ENCODE measurements around the gene SLC6A5. TPM values are rescaled to one million over a fixed set of nuclear protein-coding genes. Genes with fewer than 3 reads are reported as not detected.

Gene SLC6A5
- total RNA-seq, 6 donors from 2014 or later = not detected

DNA sequence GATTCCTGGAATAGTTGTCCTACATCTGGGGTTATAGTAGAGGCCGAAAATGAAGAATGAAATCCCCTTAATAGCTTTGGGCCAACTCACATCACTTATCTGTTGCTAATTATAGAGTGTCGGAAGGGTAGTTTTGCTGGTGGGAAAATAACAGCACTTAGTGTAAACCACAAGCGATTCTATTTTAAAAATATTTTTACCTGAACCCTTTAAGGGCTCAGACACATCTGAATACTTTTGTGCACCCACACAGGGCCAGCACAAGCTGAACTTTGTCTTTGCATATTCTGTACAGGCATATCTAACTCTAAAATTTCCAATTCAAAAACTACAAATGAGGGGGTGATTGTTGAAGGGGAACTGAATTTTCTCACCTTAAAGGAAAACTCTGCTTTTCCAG, 27.6 kb downstream of the SLC6A5 start:
- no peaks in the 10 kb centered on the region for H3K27me3 ChIP-seq
- TF ChIP-seq EP300 (IDR thresholded peaks at IDR 0.05) (no peak), POLR2A (IDR thresholded peaks at IDR 0.05) (no peak), POLR2AphosphoS5 (IDR thresholded peaks at IDR 0.05) (no peak)
- TF ChIP-seq, protein P1, sequence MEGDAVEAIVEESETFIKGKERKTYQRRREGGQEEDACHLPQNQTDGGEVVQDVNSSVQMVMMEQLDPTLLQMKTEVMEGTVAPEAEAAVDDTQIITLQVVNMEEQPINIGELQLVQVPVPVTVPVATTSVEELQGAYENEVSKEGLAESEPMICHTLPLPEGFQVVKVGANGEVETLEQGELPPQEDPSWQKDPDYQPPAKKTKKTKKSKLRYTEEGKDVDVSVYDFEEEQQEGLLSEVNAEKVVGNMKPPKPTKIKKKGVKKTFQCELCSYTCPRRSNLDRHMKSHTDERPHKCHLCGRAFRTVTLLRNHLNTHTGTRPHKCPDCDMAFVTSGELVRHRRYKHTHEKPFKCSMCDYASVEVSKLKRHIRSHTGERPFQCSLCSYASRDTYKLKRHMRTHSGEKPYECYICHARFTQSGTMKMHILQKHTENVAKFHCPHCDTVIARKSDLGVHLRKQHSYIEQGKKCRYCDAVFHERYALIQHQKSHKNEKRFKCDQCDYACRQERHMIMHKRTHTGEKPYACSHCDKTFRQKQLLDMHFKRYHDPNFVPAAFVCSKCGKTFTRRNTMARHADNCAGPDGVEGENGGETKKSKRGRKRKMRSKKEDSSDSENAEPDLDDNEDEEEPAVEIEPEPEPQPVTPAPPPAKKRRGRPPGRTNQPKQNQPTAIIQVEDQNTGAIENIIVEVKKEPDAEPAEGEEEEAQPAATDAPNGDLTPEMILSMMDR (IDR thresholded peaks at IDR 0.05) = no peak
- no peaks in the 10 kb centered on the region for H3K4me1 ChIP-seq
- 68 to 75% methylated on average over 3 of the region's 3 CpGs for WGBS, 2 donors
- no peak overlapping the region for H3K27ac ChIP-seq
- ATAC-seq (ENCODE audit: low FRiP score in 2 of 2) = no peak
- no peak overlapping the region for H3K4me3 ChIP-seq
- no peaks in the 10 kb centered on the region for H3K36me3 ChIP-seq
- no peak for DNase-seq
- H3K9me3 ChIP-seq = peaks cover 0 to 3% (median 0%) of the 10 kb centered on the region in 4 donors

DNA sequence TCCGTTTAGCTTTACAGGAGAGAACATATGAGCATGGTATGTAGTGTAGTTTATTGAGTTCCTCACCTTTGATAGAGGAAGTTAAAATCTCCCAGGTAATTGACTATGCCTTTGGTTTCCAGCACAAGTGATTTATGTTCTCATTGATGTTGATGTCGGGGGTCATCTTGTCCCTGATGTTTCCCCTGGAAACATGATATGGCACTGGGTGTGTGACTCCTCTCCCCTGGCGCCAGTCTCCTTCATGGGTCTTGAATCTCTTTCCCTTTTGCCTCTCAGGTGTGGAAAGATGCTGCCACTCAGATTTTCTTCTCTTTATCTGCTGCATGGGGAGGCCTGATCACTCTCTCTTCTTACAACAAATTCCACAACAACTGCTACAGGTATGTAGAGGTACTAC, 28.3 kb downstream of the SLC6A5 start:
- Histone ChIP-seq H3K4me3 (no peak overlapping the region), H3K27ac (no peak overlapping the region), H3K27me3 (no peaks in the 10 kb centered on the region), H3K9me3 (peaks cover 0 to 3% (median 0%) of the 10 kb centered on the region in 4 donors), H3K4me1 (no peaks in the 10 kb centered on the region), H3K36me3 (no peaks in the 10 kb centered on the region)
- no peak for DNase-seq
- 54 to 62% methylated on average over 3 of the region's 3 CpGs for WGBS, 2 donors
- no peak for ATAC-seq (ENCODE audit: low FRiP score in 2 of 2)
- TF ChIP-seq POLR2A (IDR thresholded peaks at IDR 0.05) = no peak

DNA sequence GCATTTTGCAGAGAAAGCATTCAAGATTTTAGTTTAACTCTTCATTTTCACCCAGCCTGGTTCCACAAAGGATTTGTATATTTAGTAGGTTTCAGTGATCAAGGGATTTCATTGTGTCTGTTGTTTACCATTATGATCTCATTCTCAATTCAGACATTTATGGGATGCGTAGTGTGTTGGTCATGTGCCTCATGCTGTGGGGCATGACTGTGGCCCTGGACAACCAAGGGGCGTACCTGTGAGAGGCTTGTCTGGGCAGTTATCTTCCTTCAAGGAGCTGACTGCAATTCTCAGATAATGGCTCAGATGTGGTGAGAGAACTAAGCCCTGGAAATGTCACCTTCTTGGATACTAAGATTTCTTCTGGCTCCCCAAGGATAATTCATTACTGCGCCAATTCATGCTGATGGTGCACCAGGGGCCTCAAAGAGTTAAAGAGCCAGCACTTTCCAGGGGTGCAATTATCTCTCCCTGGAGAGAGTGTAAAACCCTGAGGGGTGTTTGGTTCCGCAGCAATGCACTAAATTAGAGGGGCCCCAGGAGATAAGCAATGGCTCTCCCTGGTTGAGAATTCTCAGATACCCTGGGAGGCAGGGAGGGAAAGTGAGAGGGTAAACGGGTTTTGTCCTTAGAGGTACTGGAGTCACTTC, 32.2 kb downstream of the SLC6A5 start:
- no peak for DNase-seq
- Histone ChIP-seq H3K9me3 (peaks cover 0 to 3% (median 0%) of the 10 kb centered on the region in 4 donors), H3K36me3 (no peaks in the 10 kb centered on the region), H3K4me1 (no peaks in the 10 kb centered on the region), H3K4me3 (no peak overlapping the region), H3K27ac (no peak overlapping the region), H3K27me3 (no peaks in the 10 kb centered on the region)
- TF ChIP-seq EP300 (IDR thresholded peaks at IDR 0.05) (no peak), POLR2AphosphoS5 (IDR thresholded peaks at IDR 0.05) (no peak), POLR2A (IDR thresholded peaks at IDR 0.05) (no peak)
- TF ChIP-seq, protein P1 (IDR thresholded peaks at IDR 0.05) = no peak
- ATAC-seq (ENCODE audit: low FRiP score in 2 of 2) = no peak
- WGBS, 2 donors = 67 to 73% methylated on average over 5 of the region's 5 CpGs

DNA sequence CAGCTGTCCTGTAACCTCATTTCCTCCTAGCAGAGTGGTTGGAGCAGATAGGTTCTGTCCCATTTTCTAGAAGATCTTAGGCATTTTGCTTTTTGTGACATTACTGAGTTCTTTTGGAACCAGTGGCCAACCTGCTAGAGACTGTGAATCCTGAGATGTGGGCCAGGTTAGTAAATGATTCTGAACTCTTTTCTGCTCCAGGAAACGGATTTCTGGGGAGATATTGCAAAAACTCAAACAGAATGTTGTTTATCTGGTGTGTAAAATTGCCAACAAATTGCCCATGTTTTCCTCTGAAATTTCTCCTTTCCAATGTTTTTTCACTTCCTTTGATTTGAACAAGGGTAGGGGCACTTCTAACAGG, 32.7 kb downstream of the SLC6A5 start:
- DNase-seq (no peak), ATAC-seq (ENCODE audit: low FRiP score in 2 of 2) (no peak)
- TF ChIP-seq, protein P1 (IDR thresholded peaks at IDR 0.05) = no peak
- TF ChIP-seq POLR2AphosphoS5 (IDR thresholded peaks at IDR 0.05) (no peak), EP300 (IDR thresholded peaks at IDR 0.05) (no peak), POLR2A (IDR thresholded peaks at IDR 0.05) (no peak)
- Histone ChIP-seq H3K27ac (no peak overlapping the region), H3K4me3 (no peak overlapping the region), H3K9me3 (peaks cover 0 to 3% (median 0%) of the 10 kb centered on the region in 4 donors), H3K36me3 (no peaks in the 10 kb centered on the region), H3K4me1 (no peaks in the 10 kb centered on the region), H3K27me3 (no peaks in the 10 kb centered on the region)
- 37 to 44% methylated on average over 1 of the region's 1 CpG for WGBS, 2 donors

DNA sequence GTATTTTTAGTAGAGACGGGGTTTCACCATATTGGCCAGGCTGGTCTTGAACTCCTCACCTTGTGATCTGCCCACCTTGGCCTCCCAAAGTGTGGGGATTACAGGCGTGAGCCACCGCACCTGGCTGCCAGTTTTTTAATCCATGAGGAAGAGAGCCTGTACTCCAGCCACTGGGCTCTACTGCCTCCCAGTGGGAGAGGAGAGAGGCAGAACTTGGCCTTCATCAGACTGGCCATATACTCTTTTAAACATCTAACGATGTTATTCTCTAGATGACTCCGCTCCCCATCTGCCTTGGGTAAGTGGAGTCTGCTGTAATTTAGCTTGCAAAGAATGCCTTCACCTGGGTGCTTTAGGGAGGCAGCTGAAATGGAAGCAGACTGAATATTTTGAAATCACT, 34.6 kb downstream of the SLC6A5 start:
- Histone ChIP-seq H3K36me3 (no peaks in the 10 kb centered on the region), H3K27me3 (no peaks in the 10 kb centered on the region), H3K9me3 (peaks cover 0 to 3% (median 0%) of the 10 kb centered on the region in 4 donors), H3K4me3 (no peak overlapping the region), H3K4me1 (no peaks in the 10 kb centered on the region), H3K27ac (no peak overlapping the region)
- WGBS, 2 donors = 90 to 93% methylated on average over 5 of the region's 5 CpGs
- TF ChIP-seq POLR2AphosphoS5 (IDR thresholded peaks at IDR 0.05) (no peak), POLR2A (IDR thresholded peaks at IDR 0.05) (no peak), EP300 (IDR thresholded peaks at IDR 0.05) (no peak)
- TF ChIP-seq, protein P1 (IDR thresholded peaks at IDR 0.05) = no peak
- no peak for DNase-seq
- ATAC-seq (ENCODE audit: low FRiP score in 2 of 2) = no peak
